NCI-H1436 (cell line): ENCODE data around the gene ALDH1A2.

Source experiments
- DNase-seq: peaks from one replicate; lab custom pipeline; 2025; lab: John Stamatoyannopoulos, UW

ALDH1A2 gene

DNA sequence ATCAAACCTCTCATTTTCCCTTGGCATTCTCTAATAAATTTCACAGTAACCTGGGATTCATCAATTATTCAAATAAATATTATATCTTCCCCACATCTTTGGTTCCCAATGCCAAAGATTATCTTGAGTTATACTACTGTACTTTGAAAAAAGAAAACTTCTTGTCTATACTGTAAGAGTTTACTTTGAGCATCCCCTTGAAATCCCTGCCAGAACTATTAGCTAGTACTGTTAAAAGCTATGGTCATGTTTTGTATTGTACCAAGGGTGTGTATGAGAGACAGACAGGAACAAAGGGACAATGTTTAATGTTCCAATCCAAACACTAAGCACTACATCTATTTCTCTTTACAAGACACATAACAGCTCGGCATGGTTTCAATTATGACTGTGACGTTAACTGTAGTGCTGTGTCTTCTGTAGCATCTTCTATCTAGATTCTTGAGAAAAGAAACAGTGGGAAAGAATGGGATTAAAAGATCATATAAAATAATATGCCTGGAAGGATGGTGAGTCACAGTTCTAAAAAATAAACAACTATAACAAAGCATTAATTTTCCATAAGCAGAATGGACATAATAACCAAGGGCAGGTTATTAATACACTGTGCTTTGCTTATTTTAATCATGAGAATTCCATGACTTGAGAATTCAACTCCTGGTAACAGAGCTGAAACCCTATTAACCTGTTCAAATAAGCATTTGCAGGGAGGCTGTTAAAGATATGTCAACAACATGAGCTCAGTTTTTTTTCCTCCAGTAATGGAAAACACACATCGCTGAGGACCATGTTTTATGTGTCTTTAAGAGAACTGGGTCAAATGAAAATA is 71.1 kb downstream of the ALDH1A2 start:
- DNase-seq = no peak

DNA sequence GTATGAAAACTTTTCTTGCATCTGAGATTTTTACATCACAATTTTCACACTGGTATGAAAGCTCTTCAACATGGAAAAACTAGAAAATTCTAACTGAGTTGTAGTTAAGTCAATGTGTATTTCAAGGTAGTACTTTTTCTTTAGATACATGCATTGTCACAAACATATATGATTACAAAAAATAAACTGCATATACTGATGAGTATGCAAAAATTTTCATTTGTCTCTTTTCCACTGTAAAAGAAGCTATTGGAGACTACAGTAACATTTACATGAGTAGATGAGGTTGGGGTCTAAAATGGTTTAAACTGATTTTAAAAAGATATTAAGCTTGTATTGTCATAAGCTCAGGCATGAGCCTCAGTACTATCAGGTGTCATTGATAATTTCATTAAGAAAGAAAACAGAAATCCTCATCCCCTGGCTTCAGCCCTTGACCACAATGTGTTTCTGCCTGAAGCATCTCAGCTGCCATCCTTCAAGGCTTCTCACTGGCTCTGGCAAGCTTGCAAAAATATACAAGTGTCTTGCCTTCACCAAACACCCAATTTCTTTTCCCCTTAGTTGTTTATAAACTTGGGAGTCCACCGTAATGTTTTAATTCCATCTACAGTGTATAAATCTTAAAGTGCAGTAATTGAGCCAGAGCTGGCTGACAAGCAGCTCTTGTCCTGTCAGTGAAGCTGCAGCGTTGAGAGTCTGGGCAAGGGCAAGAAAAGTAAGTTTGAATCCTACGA is 71.9 kb downstream of the ALDH1A2 start:
- DNase-seq = no peak

DNA sequence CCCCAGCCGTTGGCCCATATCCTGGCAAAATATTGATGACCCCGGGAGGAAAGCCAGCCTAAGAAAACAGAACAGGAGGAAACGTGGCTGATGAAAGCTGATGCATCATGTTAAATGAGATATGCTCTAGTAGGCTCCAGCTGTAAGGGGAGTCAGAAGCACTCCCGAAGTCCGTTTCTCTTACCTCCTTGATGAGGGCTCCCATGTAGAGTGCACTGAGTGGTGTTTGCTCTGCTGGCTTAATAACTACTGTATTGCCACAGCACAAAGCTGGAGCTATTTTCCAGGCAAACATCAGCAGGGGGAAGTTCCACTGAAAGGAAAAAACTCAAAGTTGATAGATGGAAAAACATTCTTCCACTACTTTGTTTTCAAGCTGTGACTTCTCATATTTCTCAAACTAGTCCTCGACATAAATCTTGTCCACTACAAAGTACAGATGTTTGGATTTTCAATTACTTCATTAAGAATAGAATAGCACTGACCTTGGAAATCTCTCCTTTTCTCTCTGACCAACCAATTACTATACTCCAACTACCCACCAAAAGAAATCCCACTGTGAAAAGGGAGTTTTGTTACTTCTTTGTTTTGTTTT is 72.7 kb downstream of the ALDH1A2 start:
- no peak for DNase-seq

DNA sequence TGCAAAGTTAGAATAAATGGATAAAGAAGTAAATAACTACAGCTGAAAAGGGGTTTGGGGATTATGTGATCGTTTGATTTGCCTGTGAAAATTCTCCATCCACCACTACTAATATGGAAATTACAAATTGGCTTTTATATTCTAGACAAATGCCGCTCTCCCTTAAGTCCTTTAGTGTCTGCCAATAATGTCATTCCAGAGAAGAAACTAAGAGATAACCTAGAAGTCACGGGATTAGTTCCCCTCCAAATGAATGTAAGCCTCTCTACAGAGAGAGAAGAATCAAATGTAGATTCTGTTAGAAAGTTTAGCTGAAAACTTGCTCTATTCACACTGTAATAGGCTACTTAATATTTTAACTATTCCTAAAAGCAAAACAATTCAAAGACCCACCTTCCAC is 92.0 kb downstream of the ALDH1A2 start:
- no peak for DNase-seq

DNA sequence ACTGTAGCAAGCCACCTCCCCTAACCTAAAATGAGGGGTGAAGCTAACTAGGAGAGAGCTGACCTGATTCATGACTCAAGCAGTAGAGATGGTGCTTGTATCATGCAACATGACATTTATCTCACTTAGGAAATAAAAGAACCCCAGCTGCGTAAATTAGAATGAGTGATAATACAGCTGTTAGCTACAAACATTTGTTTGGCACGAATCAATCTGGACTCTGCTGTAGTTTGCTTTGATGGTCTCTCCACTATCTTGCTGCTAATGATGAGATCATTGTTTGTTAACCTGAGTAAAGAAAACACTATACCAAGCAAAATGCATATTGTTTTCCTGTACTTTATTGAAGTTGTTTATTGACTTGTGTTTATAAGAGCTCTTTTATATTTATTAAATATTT is 92.6 kb downstream of the ALDH1A2 start:
- no peak for DNase-seq

DNA sequence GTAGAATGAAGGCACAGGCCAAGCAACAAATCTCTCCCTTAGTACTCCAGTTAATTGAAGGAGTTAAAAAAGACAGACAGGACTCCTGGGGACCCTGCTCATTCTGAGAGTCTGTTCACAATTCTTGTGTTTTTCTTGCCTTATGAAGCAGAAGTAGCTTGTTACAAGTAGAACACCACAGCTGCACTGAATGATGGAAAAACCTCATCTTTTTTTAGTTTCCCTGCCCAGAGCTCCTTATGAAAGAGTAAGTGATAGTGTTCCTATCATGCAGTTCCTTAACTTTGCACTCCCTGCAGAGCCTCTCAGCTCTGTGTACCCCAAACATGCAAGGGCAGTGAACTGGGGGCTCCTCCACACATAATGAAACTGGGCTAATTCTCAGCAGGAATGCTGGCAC is 95.5 kb downstream of the ALDH1A2 start:
- DNase-seq = no peak

DNA sequence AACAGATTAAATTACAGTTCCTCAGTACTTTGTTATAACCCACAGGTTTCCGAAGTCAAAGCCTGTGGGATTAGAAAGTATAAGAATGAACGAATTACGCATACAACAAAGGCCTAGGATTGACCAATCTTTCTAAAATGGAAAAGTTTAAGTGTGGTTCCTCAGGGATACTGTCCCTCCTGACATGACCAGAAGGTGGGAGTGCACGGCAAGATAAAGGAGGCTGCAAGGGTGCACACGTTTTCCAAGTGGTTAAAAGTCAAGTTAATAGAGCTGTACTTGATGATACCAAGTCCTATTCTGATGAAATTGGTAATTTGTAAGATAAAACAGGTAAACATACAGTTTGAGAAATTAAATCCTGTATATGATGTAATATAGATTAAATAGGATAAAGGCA is 96.2 kb downstream of the ALDH1A2 start:
- DNase-seq = no peak

- DNase-seq = no peak
These were observed 102.6 kb downstream of the ALDH1A2 start for GRCh38 chr15:57962887-57963286.

DNA sequence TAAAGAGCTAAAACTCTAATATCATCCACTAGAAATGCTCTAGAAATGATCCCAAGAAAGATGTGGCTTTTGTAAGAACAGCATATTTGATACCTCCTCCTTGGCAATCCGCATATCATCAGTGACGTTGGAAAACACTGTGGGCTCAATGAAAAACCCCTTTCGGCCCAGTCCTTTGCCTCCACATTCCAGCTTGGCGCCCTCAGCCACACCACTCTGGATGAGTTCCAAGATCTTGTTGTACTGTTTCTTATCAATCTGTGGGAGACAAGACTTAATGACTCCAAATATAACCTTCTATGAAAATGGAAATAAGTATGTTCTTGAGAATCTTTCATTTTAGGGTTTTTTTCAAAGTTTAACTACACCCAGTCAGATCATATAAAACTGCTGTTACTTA is 103.6 kb downstream of the ALDH1A2 start:
- no peak for DNase-seq

DNA sequence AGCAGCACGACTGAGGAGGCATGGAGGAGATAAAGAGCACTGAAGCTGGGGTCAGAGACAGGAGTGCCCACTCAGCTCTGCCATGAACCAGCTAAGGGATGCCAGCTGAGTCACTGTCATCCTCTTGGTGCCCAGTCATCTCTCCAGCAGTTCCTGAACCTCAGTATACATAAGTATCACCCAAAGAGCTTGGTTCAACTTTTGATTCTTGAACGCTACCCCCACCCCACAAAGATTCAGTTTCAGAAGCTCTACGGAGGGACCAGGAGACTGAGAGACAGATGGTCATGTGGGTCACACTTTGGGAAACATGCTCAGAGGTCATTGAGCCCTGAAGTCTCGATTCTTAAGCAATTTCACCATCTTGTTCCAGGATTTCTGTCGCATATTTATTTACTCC is 108.4 kb downstream of the ALDH1A2 start:
- no peak for DNase-seq

- no peak for DNase-seq
These were observed 111.6 kb downstream of the ALDH1A2 start for GRCh38 chr15:57953874-57954273.

DNA sequence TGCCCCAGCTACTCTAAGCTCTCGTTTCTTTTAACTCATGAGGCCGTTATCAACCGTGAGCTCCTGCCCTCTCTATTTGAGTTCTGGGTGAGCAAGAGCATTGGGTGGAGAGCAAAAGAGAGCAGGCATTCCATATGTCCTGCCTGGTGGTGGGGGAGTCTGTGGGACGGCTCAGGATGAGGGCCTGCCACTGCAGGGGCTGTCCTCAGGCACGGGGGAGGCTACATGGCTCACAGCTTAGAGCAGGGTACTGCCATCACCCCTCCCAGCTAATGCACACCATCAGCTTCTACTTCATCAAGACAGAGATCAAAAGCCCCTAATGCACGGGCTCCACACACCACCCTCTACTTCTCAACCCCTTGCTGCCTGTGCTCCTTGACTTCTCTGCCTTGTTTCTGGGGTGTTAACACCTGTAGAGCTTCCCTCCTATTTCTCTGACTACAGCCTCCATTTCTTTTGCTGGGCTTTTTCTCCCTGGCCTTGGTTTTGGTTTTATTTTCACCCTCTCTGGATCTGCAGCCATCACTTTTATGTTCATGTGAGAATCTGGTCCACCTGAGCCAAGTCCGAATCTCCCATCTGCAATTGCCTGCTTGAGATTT is 114.1 kb downstream of the ALDH1A2 start:
- no peak for DNase-seq

GRCh38 chr15:57950381-57950946 is 115.0 kb downstream of the ALDH1A2 start:
- no peak for DNase-seq

- no peak for DNase-seq
These were observed 116.1 kb downstream of the ALDH1A2 start for GRCh38 chr15:57949374-57949943.

- no peak for DNase-seq
These were observed 116.9 kb downstream of the ALDH1A2 start for GRCh38 chr15:57948351-57949289.

DNA sequence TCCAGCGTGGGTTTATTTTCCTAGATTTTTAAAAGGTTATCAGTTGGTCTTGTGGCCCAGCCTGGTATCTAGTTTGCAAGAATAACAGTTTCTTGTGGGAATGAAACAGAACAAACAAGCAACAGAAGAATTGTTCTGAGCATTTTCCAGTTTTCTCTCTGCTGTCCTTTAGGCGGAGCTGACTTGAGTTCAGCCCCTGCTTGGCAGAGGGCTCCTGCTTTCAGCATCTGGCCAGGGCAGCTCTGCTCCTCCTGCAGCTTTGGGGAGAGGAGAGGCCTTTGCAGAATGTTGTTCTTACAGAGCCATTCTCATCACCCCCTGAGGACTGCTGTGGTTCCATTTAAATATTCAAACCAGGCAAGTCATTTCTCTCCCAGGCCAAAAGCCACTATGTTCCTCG is 117.7 kb downstream of the ALDH1A2 start:
- no peak for DNase-seq

DNA sequence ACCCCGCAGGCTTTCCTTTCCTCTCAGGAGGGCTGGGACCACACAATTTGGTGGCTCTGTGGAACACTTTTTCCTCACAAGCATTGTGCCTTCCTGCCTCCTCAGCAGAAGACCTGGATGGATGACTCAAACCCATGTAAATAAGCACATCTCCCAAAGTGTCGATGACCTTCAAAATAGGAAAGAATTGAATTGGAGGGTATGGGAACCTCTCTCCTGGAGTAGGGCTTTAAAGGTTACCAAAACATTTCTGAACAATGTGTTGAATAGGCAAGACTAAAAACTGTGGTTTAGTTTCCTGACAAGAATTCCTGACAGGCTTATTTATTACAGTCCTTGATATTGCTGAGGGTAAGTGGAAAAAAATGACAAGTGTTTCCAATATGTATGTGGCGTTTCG is 118.2 kb downstream of the ALDH1A2 start:
- no peak for DNase-seq

- no peak for DNase-seq
These were observed 118.9 kb downstream of the ALDH1A2 start for GRCh38 chr15:57946491-57947048.

DNA sequence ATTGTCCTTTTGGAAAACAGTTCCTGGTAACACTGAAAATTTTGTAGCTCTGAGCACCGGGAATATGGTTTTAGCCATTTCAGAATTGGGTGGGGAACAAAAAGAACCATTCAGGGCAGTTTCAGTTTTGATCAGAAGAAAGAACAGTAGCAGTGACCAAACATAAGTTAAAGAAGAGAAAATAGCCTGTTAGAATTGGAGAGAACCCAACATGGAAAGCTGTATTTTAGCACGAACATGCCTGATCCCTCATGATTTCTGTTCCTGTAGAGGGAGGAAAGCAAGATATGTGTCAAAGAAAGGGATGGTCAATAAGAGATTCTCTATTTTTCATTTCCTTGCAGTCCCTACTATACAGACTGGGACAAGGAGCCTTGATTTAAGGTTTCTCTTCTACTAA is 119.9 kb downstream of the ALDH1A2 start:
- DNase-seq = no peak

GRCh38 chr15:57943754-57944420 is 121.6 kb downstream of the ALDH1A2 start:
- DNase-seq = no peak
